Natural killer cell (primary cell): ENCODE measurements around the gene DMRTC2. TPM values are rescaled to one million over a fixed set of nuclear protein-coding genes. Genes with fewer than 3 reads are reported as not detected.

Source experiments
- ATAC-seq, 3 donors: fragments of 150-1000 bp in 2 of 3; fragments of 200-7000 bp in 1 of 3; cut with Tn5 transposase; 1 replicate in 1 of 3; 2 replicates in 2 of 3; pipeline ENCODE4 v1.10.0; 2021; ENCODE audit warnings: mild to moderate bottlenecking in 2 of 3, moderate library complexity in 2 of 3
- DNase-seq, 2 donors: peaks; one replicate each; pipeline versions ENCODE4 v3.0.0 to v3.0.0-alpha.2; 2013 to 2021; ENCODE audit warnings: mixed read lengths in 1 of 2
- H3K27ac ChIP-seq: one replicate; pipeline ENCODE4 v1.5.1; 2013; ENCODE audit warnings: mild to moderate bottlenecking, low read length
- H3K27me3 ChIP-seq: one replicate; pipeline ENCODE4 v1.6.1; 2013; ENCODE audit warnings: low read length; ENCODE audit not compliant: control insufficient read depth, insufficient read depth
- H3K36me3 ChIP-seq: one replicate; pipeline ENCODE4 v1.6.1; 2013; ENCODE audit warnings: low read length; ENCODE audit not compliant: control insufficient read depth, insufficient read depth
- H3K4me1 ChIP-seq: one replicate; pipeline ENCODE4 v1.6.1; 2013; ENCODE audit warnings: low read length; ENCODE audit not compliant: control insufficient read depth, insufficient read depth
- H3K4me3 ChIP-seq: one replicate; pipeline ENCODE4 v1.5.1; 2013; ENCODE audit warnings: low read length
- H3K9me3 ChIP-seq: one replicate; pipeline ENCODE4 v1.6.1; 2013; ENCODE audit warnings: low read length; ENCODE audit not compliant: control insufficient read depth, insufficient read depth
- H3K27ac Mint-ChIP-seq, 2 donors: one replicate each; pipeline ENCODE4 v1.8.0; 2022; ENCODE audit warnings: mild to moderate bottlenecking in 2 of 2, mixed read lengths in 2 of 2, moderate library complexity in 1 of 2
- H3K27me3 Mint-ChIP-seq, 2 donors: one replicate each; pipeline ENCODE4 v1.8.0; 2022; ENCODE audit warnings: low read depth in 2 of 2, mixed read lengths in 2 of 2
- H3K36me3 Mint-ChIP-seq: one replicate; pipeline ENCODE4 v1.8.0; 2022; ENCODE audit warnings: mixed read lengths
- H3K4me1 Mint-ChIP-seq, 2 donors: one replicate each; pipeline ENCODE4 v1.8.0; 2022; ENCODE audit warnings: mixed read lengths in 2 of 2
- H3K4me3 Mint-ChIP-seq: one replicate; pipeline ENCODE4 v1.8.0; 2022; ENCODE audit warnings: mild to moderate bottlenecking, moderate library complexity, mixed read lengths
- H3K9me3 Mint-ChIP-seq, 2 donors: one replicate each; pipeline ENCODE4 v1.8.0; 2022; ENCODE audit warnings: mixed read lengths in 2 of 2
- CTCF ChIP-seq: fragments of 200-600 bp; IDR thresholded peaks from one replicate; pipeline ENCODE4 v1.8.0; 2022; ENCODE audit warnings: antibody characterized with exemption
- WGBS: methylation state at CpG from one replicate; pipeline ENCODE4 v1.1.7; 2013; ENCODE audit warnings: missing lambda C conversion rate; ENCODE audit not compliant: insufficient coverage; 5-methylcytosine and 5-hydroxymethylcytosine counted together
- intact Hi-C: fragments of 100-400 bp; cut with micrococcal nuclease; formaldehyde crosslinking; loops from one replicate; pipeline ENCODE4 v1.14.2; 2022
- total RNA-seq, 4 donors: library from RNA; stranded (reverse); fragments of 120-200 nt in 1 of 4; gene quantifications; one replicate each; pipeline versions ENCODE4 v1.2.3 to v1.2.4, GENCODE V29; 2013 to 2022

Gene DMRTC2
- total RNA-seq, 3 donors from 2014 or later (not counting 1 experiment from before 2014, with no cell fraction given): not detected

DNA sequence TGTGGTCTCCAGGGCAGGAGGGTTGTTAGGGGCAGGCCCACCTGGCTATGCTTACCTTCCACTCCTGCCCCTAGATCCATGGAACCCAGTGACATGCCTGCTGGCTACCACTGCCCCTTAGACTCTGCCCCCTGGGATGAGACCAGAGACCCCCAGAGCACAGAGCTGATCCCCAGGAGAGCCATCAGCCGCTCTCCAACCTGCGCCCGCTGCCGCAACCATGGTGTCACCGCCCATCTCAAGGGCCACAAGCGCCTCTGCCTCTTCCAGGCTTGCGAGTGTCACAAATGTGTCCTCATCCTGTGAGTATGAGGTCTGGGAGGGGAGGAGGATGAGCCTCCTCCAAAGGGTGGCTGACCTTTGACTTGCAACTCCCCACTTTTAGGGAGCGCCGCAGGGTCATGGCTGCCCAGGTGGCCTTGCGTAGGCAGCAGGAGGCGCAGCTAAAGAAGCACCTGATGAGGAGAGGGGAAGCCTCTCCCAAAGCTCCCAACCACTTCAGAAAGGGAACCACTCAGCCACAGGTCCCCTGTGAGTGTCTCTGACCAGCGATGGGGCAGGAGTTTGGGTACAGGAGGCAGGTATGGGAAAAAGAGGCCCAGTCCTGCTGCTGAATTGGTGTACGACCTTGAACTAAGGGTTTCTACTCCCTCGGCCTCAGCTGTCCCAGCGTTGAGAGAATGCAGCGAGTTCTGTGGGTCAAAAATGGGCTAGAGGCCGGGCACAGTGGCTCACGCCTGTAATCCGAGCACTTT is 2.7 kb downstream of the DMRTC2 start:
- Histone ChIP-seq H3K27ac (no peak overlapping the region), H3K9me3 (no peaks in the 10 kb centered on the region), H3K27me3 (no peaks in the 10 kb centered on the region), H3K4me1 (no peaks in the 10 kb centered on the region), H3K36me3 (no peaks in the 10 kb centered on the region), H3K4me3 (no peak overlapping the region)
- no peaks in the 10 kb centered on the region for H3K4me1 Mint-ChIP-seq
- peaks cover 7 to 13% of the 10 kb centered on the region in 2 donors for H3K27me3 Mint-ChIP-seq
- intact Hi-C loops: no loop called here
- no peak for TF ChIP-seq CTCF
- peaks cover 0 to 3% of the 10 kb centered on the region in 2 donors for H3K9me3 Mint-ChIP-seq
- WGBS: 91% methylated on average over 19 of the region's 19 CpGs
- H3K27ac Mint-ChIP-seq: no peak overlapping the region
- DNase-seq: no peak
- ATAC-seq: no peak
- H3K36me3 Mint-ChIP-seq: no peaks in the 10 kb centered on the region
- no peak overlapping the region for H3K4me3 Mint-ChIP-seq

- Mint-ChIP-seq H3K27ac (no peak overlapping the region), H3K9me3 (peaks cover 0 to 3% of the 10 kb centered on the region in 2 donors), H3K4me1 (no peaks in the 10 kb centered on the region), H3K36me3 (no peaks in the 10 kb centered on the region), H3K27me3 (peaks cover 7 to 12% of the 10 kb centered on the region in 2 donors), H3K4me3 (no peak overlapping the region)
- Histone ChIP-seq H3K4me3 (no peak overlapping the region), H3K27me3 (no peaks in the 10 kb centered on the region), H3K4me1 (no peaks in the 10 kb centered on the region), H3K27ac (no peak overlapping the region), H3K9me3 (no peaks in the 10 kb centered on the region), H3K36me3 (no peaks in the 10 kb centered on the region)
- TF ChIP-seq CTCF: no peak
- DNase-seq (no peak), ATAC-seq (no peak)
- intact Hi-C loops: no loop called here
- 85% methylated on average over 6 of the region's 6 CpGs for WGBS
These were observed 3.8 kb downstream of the DMRTC2 start for GRCh38 chr19:41848666-41849065.

DNA sequence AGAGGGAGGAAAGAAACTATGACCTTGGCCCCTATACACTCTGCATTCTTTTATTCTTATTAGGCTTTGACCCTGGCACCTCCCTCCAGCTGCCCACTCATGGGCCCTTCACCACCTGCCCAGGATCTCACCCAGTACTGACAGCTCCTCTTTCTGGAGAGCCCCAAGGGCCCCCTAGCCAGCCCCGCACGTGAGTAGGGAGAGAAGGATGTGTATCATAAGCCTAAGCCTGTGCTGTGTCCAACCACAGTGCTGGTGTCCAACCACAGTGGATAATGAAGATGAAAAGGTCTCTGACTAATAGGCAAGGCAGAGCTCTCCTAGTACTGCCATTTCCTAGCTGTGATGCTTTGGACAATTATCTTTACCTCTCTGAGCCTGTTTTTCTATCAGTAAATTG is 4.2 kb downstream of the DMRTC2 start:
- H3K27ac ChIP-seq: no peak overlapping the region
- 76% methylated on average over 2 of the region's 2 CpGs for WGBS
- Mint-ChIP-seq H3K4me1 (no peaks in the 10 kb centered on the region), H3K27ac (no peak overlapping the region), H3K4me3 (no peak overlapping the region), H3K27me3 (peaks cover 7 to 13% of the 10 kb centered on the region in 2 donors), H3K9me3 (peaks cover 0 to 3% of the 10 kb centered on the region in 2 donors), H3K36me3 (no peaks in the 10 kb centered on the region)
- no peak overlapping the region for H3K4me3 ChIP-seq
- H3K27me3 ChIP-seq: no peaks in the 10 kb centered on the region
- H3K9me3 ChIP-seq: no peaks in the 10 kb centered on the region
- H3K36me3 ChIP-seq: no peaks in the 10 kb centered on the region
- intact Hi-C loops: no loop called here
- TF ChIP-seq CTCF: no peak
- ATAC-seq (no peak), DNase-seq (no peak)
- H3K4me1 ChIP-seq: no peaks in the 10 kb centered on the region

GRCh38 chr19:41850381-41850780 is 5.5 kb downstream of the DMRTC2 start:
- no peak overlapping the region for H3K27ac Mint-ChIP-seq
- intact Hi-C loops: no loop called here
- Histone ChIP-seq H3K9me3 (no peaks in the 10 kb centered on the region), H3K27me3 (no peaks in the 10 kb centered on the region), H3K4me3 (no peak overlapping the region), H3K36me3 (no peaks in the 10 kb centered on the region), H3K4me1 (no peaks in the 10 kb centered on the region), H3K27ac (no peak overlapping the region)
- no peak for DNase-seq
- WGBS: 73% methylated on average over 5 of the region's 5 CpGs
- TF ChIP-seq CTCF: no peak
- no peak overlapping the region for H3K4me3 Mint-ChIP-seq
- no peak for ATAC-seq
- H3K9me3 Mint-ChIP-seq: no peaks in the 10 kb centered on the region
- no peaks in the 10 kb centered on the region for H3K4me1 Mint-ChIP-seq
- peaks cover 7 to 17% of the 10 kb centered on the region in 2 donors for H3K27me3 Mint-ChIP-seq
- no peaks in the 10 kb centered on the region for H3K36me3 Mint-ChIP-seq
